KMS-11 (cell line): ENCODE data around the gene CIBAR2.

Source experiments
- H2AFZ ChIP-seq: fragments of 200-600 bp; sonication (generic); 2 replicates; pipeline ENCODE4 v1.6.1; 2016; ENCODE audit warnings: antibody characterized with exemption, mixed run types, low read depth
- H3K27ac ChIP-seq: fragments of 200-600 bp; sonication (generic); 2 replicates; pipeline ENCODE4 v1.6.1; 2016; ENCODE audit warnings: mild to moderate bottlenecking, mixed run types
- H3K27me3 ChIP-seq: fragments of 200-600 bp; sonication (generic); 2 replicates; pipeline ENCODE4 v1.6.1; 2017; ENCODE audit warnings: mild to moderate bottlenecking, low read depth, mixed run types, moderate library complexity; ENCODE audit not compliant: insufficient read depth
- H3K36me3 ChIP-seq: fragments of 200-600 bp; sonication (generic); 2 replicates; pipeline ENCODE4 v1.6.1; 2017; ENCODE audit warnings: mild to moderate bottlenecking, mixed run types; ENCODE audit not compliant: insufficient read depth
- H3K4me1 ChIP-seq: fragments of 200-600 bp; sonication (generic); 2 replicates; pipeline ENCODE4 v1.6.1; 2016; ENCODE audit warnings: mild to moderate bottlenecking, low read depth, mixed run types; ENCODE audit not compliant: poor library complexity, severe bottlenecking
- H3K4me2 ChIP-seq: fragments of 200-600 bp; sonication (generic); 2 replicates; pipeline ENCODE4 v1.7.0; 2016; ENCODE audit warnings: mild to moderate bottlenecking, mixed run types
- H3K4me3 ChIP-seq: fragments of 200-600 bp; sonication (generic); IDR thresholded peaks from 2 replicates; pipeline ENCODE4 v1.6.1; 2017; ENCODE audit warnings: low read depth, low read length, mixed read lengths; ENCODE audit not compliant: insufficient read depth
- H3K79me2 ChIP-seq: fragments of 200-600 bp; sonication (generic); 2 replicates; pipeline ENCODE4 v1.6.1; 2016; ENCODE audit warnings: low read depth, mixed run types; ENCODE audit not compliant: insufficient read depth
- H3K9ac ChIP-seq: fragments of 200-600 bp; sonication (generic); 2 replicates; pipeline ENCODE4 v1.6.1; 2016; ENCODE audit warnings: mild to moderate bottlenecking, mixed run types
- H4K20me1 ChIP-seq: fragments of 200-600 bp; sonication (generic); 2 replicates; pipeline ENCODE4 v1.6.1; 2016; ENCODE audit warnings: mild to moderate bottlenecking, mixed run types; ENCODE audit not compliant: insufficient read depth
- TF ChIP-seq, protein P1 (sequence below): fragments of 200-600 bp; sonication (generic); conservative IDR thresholded peaks from 2 replicates; pipeline ENCODE4 v1.6.1; 2017; ENCODE audit warnings: low read depth, mild to moderate bottlenecking, antibody characterized with exemption, low read length, moderate library complexity, mixed read lengths

CIBAR2 gene

DNA sequence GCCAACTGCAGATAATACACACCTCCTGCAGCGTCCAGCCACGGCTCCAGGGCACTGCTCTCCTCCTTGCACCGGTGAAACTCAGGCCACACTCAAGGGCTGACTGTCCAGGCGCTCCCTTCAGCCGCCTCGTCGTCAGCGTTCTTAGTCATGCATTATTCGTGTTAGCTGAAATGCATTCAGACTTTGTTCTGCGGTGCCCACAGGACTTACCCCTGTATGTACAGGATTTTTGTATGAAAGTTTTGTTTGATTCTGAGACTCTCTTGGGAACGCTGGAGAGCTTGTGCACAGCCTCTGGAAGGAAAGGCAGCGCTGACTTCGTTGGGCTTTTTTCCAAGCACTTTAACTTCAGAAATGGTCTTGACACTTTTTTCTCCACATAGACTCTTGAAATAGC, 22.1 kb downstream of the CIBAR2 start:
- Histone ChIP-seq H3K4me3 (no peak overlapping the region), H2AFZ (no peak overlapping the region), H3K79me2 (no peaks in the 10 kb centered on the region), H3K9ac (no peak overlapping the region), H3K36me3 (no peaks in the 10 kb centered on the region), H3K4me2 (no peak overlapping the region), H3K4me1 (no peaks in the 10 kb centered on the region), H3K27ac (no peak overlapping the region), H3K27me3 (peaks cover 21% of the 10 kb centered on the region; the same call in 1 of the 2 replicates), H4K20me1 (no peaks in the 10 kb centered on the region)
- TF ChIP-seq, protein P1, sequence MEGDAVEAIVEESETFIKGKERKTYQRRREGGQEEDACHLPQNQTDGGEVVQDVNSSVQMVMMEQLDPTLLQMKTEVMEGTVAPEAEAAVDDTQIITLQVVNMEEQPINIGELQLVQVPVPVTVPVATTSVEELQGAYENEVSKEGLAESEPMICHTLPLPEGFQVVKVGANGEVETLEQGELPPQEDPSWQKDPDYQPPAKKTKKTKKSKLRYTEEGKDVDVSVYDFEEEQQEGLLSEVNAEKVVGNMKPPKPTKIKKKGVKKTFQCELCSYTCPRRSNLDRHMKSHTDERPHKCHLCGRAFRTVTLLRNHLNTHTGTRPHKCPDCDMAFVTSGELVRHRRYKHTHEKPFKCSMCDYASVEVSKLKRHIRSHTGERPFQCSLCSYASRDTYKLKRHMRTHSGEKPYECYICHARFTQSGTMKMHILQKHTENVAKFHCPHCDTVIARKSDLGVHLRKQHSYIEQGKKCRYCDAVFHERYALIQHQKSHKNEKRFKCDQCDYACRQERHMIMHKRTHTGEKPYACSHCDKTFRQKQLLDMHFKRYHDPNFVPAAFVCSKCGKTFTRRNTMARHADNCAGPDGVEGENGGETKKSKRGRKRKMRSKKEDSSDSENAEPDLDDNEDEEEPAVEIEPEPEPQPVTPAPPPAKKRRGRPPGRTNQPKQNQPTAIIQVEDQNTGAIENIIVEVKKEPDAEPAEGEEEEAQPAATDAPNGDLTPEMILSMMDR, result no peak

DNA sequence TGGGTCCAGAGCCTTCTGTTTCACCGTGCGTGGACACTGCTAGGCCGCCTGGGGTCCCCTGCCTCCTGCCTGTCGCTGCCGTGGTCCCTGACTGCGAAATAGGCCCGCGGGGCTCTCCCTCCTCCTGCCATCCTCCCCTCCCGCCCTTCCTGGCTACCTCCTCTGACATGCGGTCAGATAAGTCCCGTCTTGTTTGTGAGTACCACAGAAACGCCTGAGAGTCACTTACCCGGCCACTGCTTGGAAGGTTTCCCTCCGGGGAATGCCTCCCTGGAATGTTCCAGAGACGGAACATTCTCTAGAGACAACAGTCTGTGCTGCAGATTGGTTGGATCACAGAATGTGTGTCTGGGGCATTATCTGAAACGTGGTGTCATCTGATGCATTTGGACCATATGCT, 22.7 kb downstream of the CIBAR2 start:
- Histone ChIP-seq H3K9ac (no peak overlapping the region), H3K4me1 (no peaks in the 10 kb centered on the region), H2AFZ (no peak overlapping the region), H3K79me2 (no peaks in the 10 kb centered on the region), H3K4me3 (no peak overlapping the region), H3K27ac (no peak overlapping the region), H3K4me2 (no peak overlapping the region), H4K20me1 (no peaks in the 10 kb centered on the region), H3K27me3 (peaks cover 14% of the 10 kb centered on the region; the same call in 1 of the 2 replicates), H3K36me3 (no peaks in the 10 kb centered on the region)
- TF ChIP-seq, protein P1, result no peak

DNA sequence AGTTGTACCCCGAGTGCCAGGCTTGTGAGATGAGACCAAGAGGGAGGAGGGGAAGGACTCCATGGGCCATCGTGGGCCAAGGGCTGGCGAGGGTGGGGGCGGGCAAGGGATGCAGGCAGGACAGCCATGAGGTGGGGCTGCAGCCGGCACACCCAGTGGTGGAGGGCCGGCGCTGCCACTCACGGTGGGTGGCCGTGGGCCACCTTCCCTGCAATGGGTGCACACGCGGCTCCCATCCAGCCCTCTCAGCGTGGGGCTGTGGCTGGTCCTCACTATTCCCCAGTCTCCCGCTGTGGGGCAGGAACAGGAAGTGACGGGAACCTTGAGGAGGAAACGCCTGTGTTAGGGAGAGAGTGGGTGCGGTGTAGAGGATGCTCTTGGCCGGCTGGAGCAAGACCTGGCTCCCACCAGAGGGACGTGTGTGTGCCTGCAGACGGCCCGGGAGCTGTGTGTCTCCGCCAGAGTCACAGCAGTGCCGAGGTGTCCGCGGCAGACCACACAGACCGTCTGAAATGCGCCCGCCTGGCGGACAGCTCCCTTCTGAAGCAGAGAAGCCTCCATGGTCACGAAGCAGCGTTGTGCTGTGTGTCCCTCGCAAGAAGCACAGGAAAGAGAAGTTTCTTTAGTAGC, 23.6 kb downstream of the CIBAR2 start:
- H3K4me1 ChIP-seq, result no peaks in the 10 kb centered on the region
- H3K4me3 ChIP-seq, result no peak overlapping the region
- H3K36me3 ChIP-seq, result no peaks in the 10 kb centered on the region
- H3K9ac ChIP-seq, result no peak overlapping the region
- TF ChIP-seq, protein P1, result no peak
- no peaks in the 10 kb centered on the region for H4K20me1 ChIP-seq
- no peak overlapping the region for H3K4me2 ChIP-seq
- peaks cover 6% of the 10 kb centered on the region; the same call in 1 of the 2 replicates for H3K27me3 ChIP-seq
- no peaks in the 10 kb centered on the region for H3K79me2 ChIP-seq
- no peak overlapping the region for H3K27ac ChIP-seq
- H2AFZ ChIP-seq, result no peak overlapping the region

GRCh38 chr16:85087899-85088569, 24.2 kb downstream of the CIBAR2 start:
- H2AFZ ChIP-seq, result no peak overlapping the region
- H3K4me1 ChIP-seq, result no peaks in the 10 kb centered on the region
- H3K9ac ChIP-seq, result no peak overlapping the region
- H3K27me3 ChIP-seq, result peaks cover 2% of the 10 kb centered on the region; the same call in 1 of the 2 replicates
- no peaks in the 10 kb centered on the region for H4K20me1 ChIP-seq
- no peaks in the 10 kb centered on the region for H3K36me3 ChIP-seq
- H3K4me3 ChIP-seq, result no peak overlapping the region
- no peaks in the 10 kb centered on the region for H3K79me2 ChIP-seq
- TF ChIP-seq, protein P1, result no peak
- H3K27ac ChIP-seq, result no peak overlapping the region
- no peak overlapping the region for H3K4me2 ChIP-seq
